SU-DHL-6 (cell line): ENCODE data around the gene NFKBIZ.

ENCODE experiments used
- EZH2phosphoT487 ChIP-seq: fragments of 200-600 bp; sonication (generic), shearing (Covaris generic); conservative IDR thresholded peaks from 2 replicates; pipeline ENCODE4 v1.6.1; 2018; ENCODE audit warnings: mild to moderate bottlenecking, antibody characterized with exemption, low read length, moderate library complexity, mixed read lengths
- TF ChIP-seq, protein P1 (sequence below): fragments of 200-600 bp; sonication (generic); IDR thresholded peaks from one replicate; pipeline ENCODE4 v1.5.1; 2017; ENCODE audit warnings: antibody characterized with exemption, mild to moderate bottlenecking, low read length, moderate library complexity; ENCODE audit not compliant: insufficient read depth, poor library complexity, severe bottlenecking

DNA sequence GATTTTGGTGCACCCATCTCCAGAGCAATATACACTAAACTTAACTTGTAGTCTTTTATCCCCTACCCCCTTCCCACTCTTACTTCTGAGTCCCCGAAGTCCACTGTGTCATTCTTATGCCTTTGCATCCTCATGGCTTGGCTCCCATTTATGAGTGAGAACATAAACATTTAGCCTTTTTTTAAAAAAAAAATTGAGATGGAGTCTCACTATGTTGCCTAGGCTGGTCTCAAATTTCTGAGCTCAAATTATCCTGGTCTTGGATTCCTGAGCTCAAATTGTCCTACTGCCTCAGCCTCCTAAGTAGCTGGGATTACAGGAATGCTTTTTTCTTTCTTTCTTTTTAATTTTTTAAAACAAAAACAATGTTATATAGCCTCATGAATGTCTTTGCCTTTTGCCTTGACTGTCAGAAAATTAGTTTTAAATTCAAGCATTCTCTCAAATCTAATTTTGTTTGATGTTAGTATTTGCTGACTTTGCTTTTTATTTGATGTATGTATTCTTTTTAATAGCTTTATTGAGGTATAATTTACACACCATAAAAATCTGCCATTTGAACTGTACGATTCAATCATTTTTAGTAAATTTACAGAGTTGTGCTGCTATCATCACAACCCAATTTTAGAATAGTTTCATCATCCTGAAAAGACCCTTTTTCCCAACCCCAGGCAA lies 46.9 kb downstream of the NFKBIZ start:
- TF ChIP-seq, protein P1, sequence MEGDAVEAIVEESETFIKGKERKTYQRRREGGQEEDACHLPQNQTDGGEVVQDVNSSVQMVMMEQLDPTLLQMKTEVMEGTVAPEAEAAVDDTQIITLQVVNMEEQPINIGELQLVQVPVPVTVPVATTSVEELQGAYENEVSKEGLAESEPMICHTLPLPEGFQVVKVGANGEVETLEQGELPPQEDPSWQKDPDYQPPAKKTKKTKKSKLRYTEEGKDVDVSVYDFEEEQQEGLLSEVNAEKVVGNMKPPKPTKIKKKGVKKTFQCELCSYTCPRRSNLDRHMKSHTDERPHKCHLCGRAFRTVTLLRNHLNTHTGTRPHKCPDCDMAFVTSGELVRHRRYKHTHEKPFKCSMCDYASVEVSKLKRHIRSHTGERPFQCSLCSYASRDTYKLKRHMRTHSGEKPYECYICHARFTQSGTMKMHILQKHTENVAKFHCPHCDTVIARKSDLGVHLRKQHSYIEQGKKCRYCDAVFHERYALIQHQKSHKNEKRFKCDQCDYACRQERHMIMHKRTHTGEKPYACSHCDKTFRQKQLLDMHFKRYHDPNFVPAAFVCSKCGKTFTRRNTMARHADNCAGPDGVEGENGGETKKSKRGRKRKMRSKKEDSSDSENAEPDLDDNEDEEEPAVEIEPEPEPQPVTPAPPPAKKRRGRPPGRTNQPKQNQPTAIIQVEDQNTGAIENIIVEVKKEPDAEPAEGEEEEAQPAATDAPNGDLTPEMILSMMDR, result no peak
- TF ChIP-seq EZH2phosphoT487, result no peak
